Hepatocyte (in vitro differentiated cells): Measurements from ENCODE around the gene CCL27. TPM values are rescaled to one million over a fixed set of nuclear protein-coding genes. Genes with fewer than 3 reads are reported as not detected.

Source experiments
- DNase-seq: peaks from one replicate; pipeline ENCODE4 v3.0.0-alpha.2; 2016; ENCODE audit warnings: low spot score
- H2AFZ ChIP-seq: fragments of 200-600 bp; sonication (generic); 2 replicates; pipeline ENCODE4 v1.6.0; 2016; ENCODE audit warnings: antibody characterized with exemption, mild to moderate bottlenecking
- H3K27ac ChIP-seq: fragments of 200-600 bp; sonication (generic); 2 replicates; pipeline ENCODE4 v1.5.1; 2016; ENCODE audit warnings: mild to moderate bottlenecking
- H3K27me3 ChIP-seq: fragments of 200-600 bp; sonication (generic); 2 replicates; pipeline ENCODE4 v1.6.1; 2016
- H3K36me3 ChIP-seq: fragments of 200-600 bp; sonication (generic); replicated peaks from 2 replicates; pipeline ENCODE4 v1.5.1; 2016; ENCODE audit warnings: low read depth; ENCODE audit not compliant: insufficient read depth
- H3K4me1 ChIP-seq: fragments of 200-600 bp; sonication (generic); 2 replicates; pipeline ENCODE4 v1.5.1; 2016; ENCODE audit warnings: mild to moderate bottlenecking, moderate library complexity; ENCODE audit not compliant: insufficient read depth
- H3K4me2 ChIP-seq: fragments of 200-600 bp; sonication (generic); 2 replicates; pipeline ENCODE4 v1.6.0; 2016
- H3K4me3 ChIP-seq: fragments of 200-600 bp; sonication (generic); 2 replicates; pipeline ENCODE4 v1.5.1; 2016; ENCODE audit warnings: mild to moderate bottlenecking
- H3K79me2 ChIP-seq: fragments of 200-600 bp; sonication (generic); 2 replicates; pipeline ENCODE4 v1.6.0; 2017; ENCODE audit warnings: mild to moderate bottlenecking
- H3K9me2 ChIP-seq: fragments of 200-600 bp; sonication (generic); replicated peaks from 2 replicates; pipeline ENCODE4 v1.6.0; 2017; ENCODE audit warnings: mild to moderate bottlenecking; ENCODE audit not compliant: insufficient read depth
- H3K9me3 ChIP-seq: fragments of 200-600 bp; sonication (generic); 2 replicates; pipeline ENCODE4 v1.5.1; 2016; ENCODE audit warnings: low read depth, mild to moderate bottlenecking
- H4K20me1 ChIP-seq: fragments of 200-600 bp; sonication (generic); 2 replicates; pipeline ENCODE4 v1.6.0; 2016; ENCODE audit warnings: mild to moderate bottlenecking; ENCODE audit not compliant: insufficient read depth, poor library complexity, severe bottlenecking
- EZH2 ChIP-seq: fragments of 200-600 bp; sonication (generic); IDR thresholded peaks from 2 replicates; pipeline ENCODE4 v1.6.1; 2016; ENCODE audit warnings: antibody characterized with exemption, mild to moderate bottlenecking, borderline replicate concordance
- EZH2phosphoT487 ChIP-seq: fragments of 200-600 bp; sonication (generic); IDR thresholded peaks from one replicate; pipeline ENCODE4 v1.6.1; 2018; ENCODE audit warnings: antibody characterized with exemption, mild to moderate bottlenecking, low read depth, moderate library complexity; ENCODE audit not compliant: unreplicated experiment, severe bottlenecking
- WGBS: methylation state at CpG from one replicate; pipeline ENCODE4 v1.1.6; 2016; ENCODE audit warnings: low lambda C conversion rate; ENCODE audit errors: missing lambda C conversion rate; 5-methylcytosine and 5-hydroxymethylcytosine counted together
- polyA plus RNA-seq: library from polyadenylated mRNA; unstranded; fragments of >200 nt; fragmentation: Nextera tagmentation; extraction: Ambion mirVana; gene quantifications from 2 replicates; pipeline ENCODE4 v1.2.1, GENCODE V29; 2016
- total RNA-seq: library from RNA; depleted of rRNA; stranded (reverse); fragments of >200 nt; gene quantifications from 2 replicates; pipeline ENCODE4 v1.2.3, GENCODE V29; 2014
- TF ChIP-seq, protein P1 (sequence below): fragments of 200-600 bp; sonication (generic); IDR thresholded peaks from 2 replicates; pipeline ENCODE4 v1.5.1; 2016; ENCODE audit warnings: antibody characterized with exemption, mild to moderate bottlenecking; ENCODE audit not compliant: poor library complexity

CCL27 gene
- total and polyA plus RNA-seq, 2 experiments from 2014 or later, result not detected

GRCh38 chr9:34623374-34624235 is 38.9 kb downstream of the CCL27 start:
- no peaks in the 10 kb centered on the region for H4K20me1 ChIP-seq
- no peaks in the 10 kb centered on the region for H3K36me3 ChIP-seq
- TF ChIP-seq EZH2 (no peak), EZH2phosphoT487 (no peak)
- TF ChIP-seq, protein P1, sequence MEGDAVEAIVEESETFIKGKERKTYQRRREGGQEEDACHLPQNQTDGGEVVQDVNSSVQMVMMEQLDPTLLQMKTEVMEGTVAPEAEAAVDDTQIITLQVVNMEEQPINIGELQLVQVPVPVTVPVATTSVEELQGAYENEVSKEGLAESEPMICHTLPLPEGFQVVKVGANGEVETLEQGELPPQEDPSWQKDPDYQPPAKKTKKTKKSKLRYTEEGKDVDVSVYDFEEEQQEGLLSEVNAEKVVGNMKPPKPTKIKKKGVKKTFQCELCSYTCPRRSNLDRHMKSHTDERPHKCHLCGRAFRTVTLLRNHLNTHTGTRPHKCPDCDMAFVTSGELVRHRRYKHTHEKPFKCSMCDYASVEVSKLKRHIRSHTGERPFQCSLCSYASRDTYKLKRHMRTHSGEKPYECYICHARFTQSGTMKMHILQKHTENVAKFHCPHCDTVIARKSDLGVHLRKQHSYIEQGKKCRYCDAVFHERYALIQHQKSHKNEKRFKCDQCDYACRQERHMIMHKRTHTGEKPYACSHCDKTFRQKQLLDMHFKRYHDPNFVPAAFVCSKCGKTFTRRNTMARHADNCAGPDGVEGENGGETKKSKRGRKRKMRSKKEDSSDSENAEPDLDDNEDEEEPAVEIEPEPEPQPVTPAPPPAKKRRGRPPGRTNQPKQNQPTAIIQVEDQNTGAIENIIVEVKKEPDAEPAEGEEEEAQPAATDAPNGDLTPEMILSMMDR, result no peak
- no peak overlapping the region for H3K27ac ChIP-seq
- H2AFZ ChIP-seq, result no peak overlapping the region
- no peaks in the 10 kb centered on the region for H3K9me3 ChIP-seq
- 91% methylated on average over 39 of the region's 63 CpGs for WGBS
- no peak overlapping the region for H3K4me2 ChIP-seq
- DNase-seq, result no peak
- H3K4me1 ChIP-seq, result peaks cover 5% of the 10 kb centered on the region
- H3K4me3 ChIP-seq, result no peak overlapping the region
- H3K27me3 ChIP-seq, result peaks cover 60% of the 10 kb centered on the region
- peaks cover 10% of the 10 kb centered on the region for H3K79me2 ChIP-seq
- H3K9me2 ChIP-seq, result no peaks in the 10 kb centered on the region

DNA sequence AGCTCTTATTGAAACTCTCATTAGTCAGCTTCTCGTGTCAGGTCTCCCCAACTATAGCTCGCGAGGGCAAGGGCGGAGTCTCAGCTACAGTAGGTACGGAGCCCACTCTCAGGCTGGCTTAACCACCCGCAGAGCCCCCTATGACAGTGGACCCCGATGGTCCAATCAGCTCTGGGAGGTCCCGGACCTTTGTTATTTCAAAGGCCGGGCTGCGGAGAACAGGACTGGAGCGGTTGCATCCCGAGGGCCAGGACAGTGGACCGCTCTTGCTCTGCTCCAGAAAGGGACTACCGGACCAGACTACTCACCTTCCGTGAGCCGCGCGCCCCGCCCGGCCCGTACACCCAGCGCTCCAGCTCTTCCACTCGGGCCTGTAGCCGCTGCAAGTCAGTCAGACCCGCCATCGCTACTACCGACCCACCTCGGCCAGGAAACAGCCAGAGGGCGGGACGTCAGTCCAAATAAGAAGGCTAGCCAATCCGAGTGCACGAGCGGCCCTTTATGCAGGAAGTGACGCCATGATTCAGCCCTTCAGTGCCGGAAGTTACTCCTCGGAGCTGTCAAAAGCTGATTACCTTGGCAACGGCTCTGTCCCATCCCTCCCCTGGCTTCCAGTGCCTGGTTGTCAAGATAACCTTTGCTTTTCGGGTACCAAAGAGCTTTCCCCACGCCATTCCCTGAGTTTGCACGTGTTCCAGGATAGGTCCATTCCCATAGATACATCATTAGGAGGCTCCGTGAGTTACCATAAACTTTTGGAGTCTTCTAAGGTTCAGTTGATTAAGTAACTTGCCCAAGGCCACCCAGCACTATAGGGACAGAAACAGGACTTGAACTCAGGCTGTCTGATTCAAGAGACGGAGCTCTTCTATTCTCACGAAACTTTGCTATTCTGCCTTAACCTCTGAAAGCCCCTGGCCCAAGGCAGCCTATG is 42.1 kb downstream of the CCL27 start, which contains the start of gene DCTN3:
TSS of gene DCTN3 (minus strand) at position 435 of the 934 bp plus-strand sequence. CDS start at position 404, 31 bp downstream.
- DNase-seq, result peak; percentile 97
- Histone ChIP-seq H3K79me2 (peaks cover 10% of the 10 kb centered on the region), H3K27me3 (peaks cover 27% of the 10 kb centered on the region), H3K9me2 (no peaks in the 10 kb centered on the region), H2AFZ (peak within 1 kb of the TSS; percentile 86), H4K20me1 (no peaks in the 10 kb centered on the region), H3K4me1 (peaks cover 5% of the 10 kb centered on the region), H3K4me2 (peak within 1 kb of the TSS; percentile 82), H3K4me3 (peak within 1 kb of the TSS; percentile 50), H3K9me3 (no peaks in the 10 kb centered on the region), H3K36me3 (no peaks in the 10 kb centered on the region), H3K27ac (no peak within 1 kb of the TSS)
- 8% methylated on average over 43 of the region's 43 CpGs for WGBS
- TF ChIP-seq, protein P1, result no peak
- TF ChIP-seq EZH2, result no peak

DNA sequence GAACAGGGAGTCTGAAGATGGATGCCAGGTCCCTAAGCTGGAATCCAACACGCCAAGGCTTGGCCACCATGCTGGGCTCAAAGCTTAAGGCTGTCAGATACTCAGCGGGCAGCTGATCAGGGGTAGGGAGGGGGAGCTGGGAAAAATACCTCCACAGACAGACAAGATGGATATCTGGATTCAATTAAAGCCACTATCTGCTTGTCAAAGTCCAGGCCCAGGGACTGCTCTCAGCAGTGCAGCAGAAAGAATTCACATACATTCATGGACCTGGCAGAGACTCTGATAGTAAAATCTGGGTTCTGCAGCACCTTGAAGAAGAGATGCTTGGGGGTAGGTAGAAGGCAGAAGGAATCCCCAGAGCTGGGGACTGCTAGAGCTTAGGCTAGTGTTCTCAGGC is 47.3 kb downstream of the CCL27 start:
- Histone ChIP-seq H3K4me3 (no peak overlapping the region), H3K27ac (no peak overlapping the region), H3K9me2 (no peaks in the 10 kb centered on the region), H4K20me1 (no peaks in the 10 kb centered on the region), H2AFZ (no peak overlapping the region), H3K27me3 (no peaks in the 10 kb centered on the region), H3K79me2 (peaks cover 22% of the 10 kb centered on the region), H3K4me2 (no peak overlapping the region), H3K4me1 (peaks cover 10% of the 10 kb centered on the region), H3K36me3 (no peaks in the 10 kb centered on the region), H3K9me3 (no peaks in the 10 kb centered on the region)
- WGBS, result 61% methylated on average over 2 of the region's 2 CpGs
- TF ChIP-seq EZH2phosphoT487 (no peak), EZH2 (no peak)
- TF ChIP-seq, protein P1, result no peak
- DNase-seq, result no peak
